ENCODE results near the gene LRRC39.
A peak's percentile ranks its signal among the peaks of the same experiment; 100 is the strongest.

Gene LRRC39

DNA sequence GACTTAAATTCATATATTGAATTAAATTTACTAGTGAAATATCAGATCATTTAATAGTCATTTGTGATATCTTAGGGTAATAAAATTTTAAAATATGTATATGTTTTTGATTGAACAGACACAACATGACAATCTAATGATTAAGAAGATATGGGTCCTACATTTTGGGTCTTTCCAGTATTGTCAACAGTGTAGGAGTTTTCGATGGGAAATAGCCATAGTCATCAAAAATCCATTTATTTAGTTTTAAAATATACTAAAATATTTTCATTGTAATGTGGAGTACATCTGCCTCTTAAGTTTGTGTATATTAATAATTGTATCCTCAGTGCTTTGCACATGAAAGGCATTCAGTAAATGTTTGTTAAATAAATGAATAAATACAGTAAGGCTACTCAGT lies 31.1 kb downstream of the LRRC39 start:
- no peak for DNase-seq

- no peak for DNase-seq
These were observed 32.9 kb downstream of the LRRC39 start for GRCh38 chr1:100145116-100145515.

DNA sequence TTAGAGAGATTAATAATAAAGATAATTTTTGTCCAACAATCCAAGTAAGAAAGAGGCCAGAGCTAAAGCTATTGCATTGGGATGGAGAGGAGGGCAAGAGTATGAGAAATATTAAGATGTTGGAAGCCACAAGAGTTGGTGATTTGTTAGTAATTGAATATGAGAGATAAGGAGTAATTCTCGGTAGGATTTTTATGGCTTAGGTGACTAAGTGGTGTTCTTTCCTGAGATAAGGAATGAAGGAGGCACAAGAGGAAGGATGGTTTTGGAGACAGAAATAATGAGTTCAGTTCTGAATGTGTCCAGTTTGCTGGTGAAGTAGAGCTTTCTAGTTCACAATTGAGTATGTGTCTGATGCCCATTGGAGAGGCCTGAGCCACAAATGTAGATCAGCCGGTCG lies 35.7 kb downstream of the LRRC39 start:
- DNase-seq = no peak

DNA sequence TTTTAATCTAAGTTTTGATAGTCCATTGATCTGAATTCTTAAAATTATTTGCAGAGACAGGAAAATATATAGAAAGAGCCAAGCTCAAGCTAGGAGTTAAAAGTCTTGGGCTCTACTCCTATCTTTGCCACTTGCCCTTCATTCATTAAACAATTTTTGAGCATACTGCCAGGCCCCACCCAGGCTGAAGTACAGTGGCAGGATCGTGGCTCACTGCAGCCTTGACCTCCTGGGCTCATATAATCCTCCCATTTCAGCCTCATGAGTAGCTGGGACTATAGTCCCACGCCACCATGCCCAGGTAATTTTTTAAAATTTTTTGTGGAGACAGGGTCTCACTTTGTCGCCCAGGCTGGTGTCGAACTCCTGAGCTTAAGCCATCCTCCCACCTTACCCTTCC lies 36.9 kb downstream of the LRRC39 start:
- DNase-seq = no peak

GRCh38 chr1:100137602-100138001 lies 40.5 kb downstream of the LRRC39 start:
- no peak for DNase-seq

DNA sequence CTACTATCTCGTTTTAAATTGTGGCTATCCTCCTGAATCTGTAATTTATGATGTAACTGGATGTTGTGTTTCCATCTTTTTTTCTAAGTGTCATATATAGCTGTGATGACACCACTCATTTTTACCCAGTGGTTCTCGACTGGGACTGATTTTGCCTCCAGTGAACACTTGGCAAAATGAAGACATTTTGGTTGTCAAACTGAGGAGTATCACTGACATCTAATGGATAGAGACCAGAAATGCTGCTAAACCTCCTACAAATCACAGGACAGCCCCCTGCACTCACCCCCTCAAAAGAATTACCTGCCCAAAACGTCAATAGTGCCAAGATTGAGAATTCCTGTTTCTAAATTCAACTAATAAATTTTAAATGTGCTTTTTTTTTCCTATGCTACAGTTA lies 43.2 kb downstream of the LRRC39 start:
- peak in 1 of 2 experiments; percentile 21 for DNase-seq

- peak; percentile 99 for DNase-seq
These were observed 45.2 kb downstream of the LRRC39 start, which contains the start of the genes SASS6 and TRMT13 for GRCh38 chr1:100132566-100133477. Gene SASS6, minus strand, starts transcription at chr1:100132930. Its CDS starts 116 bp downstream, at chr1:100132814. Gene TRMT13, plus strand, starts transcription at chr1:100133163. Its CDS starts 6 bp downstream, at chr1:100133169.

DNA sequence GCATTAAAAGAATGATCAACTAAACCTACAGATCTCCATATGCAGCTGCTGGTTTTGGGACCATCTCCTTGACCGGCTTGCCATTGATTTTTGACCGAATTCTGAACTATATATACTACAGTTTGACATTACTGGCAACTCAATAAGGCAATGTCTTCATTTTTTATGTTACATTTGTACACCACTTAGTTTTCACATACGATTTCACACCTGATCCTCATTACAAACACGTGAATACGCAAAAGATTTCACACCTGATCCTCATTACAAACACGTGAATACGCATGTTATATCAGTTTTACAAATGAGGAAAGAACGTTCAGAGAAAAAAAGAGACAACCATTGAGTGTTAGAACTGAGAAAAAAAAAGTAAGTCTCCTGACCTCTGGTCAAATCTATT lies 46.4 kb downstream of the LRRC39 start:
- no peak for DNase-seq

- DNase-seq = no peak
These were observed 47.4 kb downstream of the LRRC39 start for GRCh38 chr1:100130552-100131077.

DNA sequence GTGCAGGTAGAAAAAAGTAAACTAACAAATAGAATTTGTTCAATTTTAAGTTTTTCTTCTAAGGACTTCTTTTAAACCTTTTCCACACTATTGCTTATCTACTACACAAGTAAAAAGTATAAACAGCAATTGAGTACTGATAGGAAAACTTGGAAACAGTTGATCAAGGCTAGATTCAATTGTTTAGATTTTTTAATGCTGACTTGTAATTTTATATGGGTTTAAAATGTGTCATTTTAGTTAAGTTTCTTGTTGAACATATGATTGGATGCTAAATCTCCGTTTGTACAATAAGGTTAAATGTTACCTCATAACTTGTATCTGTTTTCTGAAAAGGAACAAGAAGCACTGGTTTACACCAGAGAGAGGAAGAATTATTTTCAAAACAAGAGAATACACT lies 50.8 kb downstream of the LRRC39 start:
- no peak for DNase-seq

- no peak for DNase-seq
These were observed 55.9 kb downstream of the LRRC39 start for GRCh38 chr1:100122177-100122576.

DNA sequence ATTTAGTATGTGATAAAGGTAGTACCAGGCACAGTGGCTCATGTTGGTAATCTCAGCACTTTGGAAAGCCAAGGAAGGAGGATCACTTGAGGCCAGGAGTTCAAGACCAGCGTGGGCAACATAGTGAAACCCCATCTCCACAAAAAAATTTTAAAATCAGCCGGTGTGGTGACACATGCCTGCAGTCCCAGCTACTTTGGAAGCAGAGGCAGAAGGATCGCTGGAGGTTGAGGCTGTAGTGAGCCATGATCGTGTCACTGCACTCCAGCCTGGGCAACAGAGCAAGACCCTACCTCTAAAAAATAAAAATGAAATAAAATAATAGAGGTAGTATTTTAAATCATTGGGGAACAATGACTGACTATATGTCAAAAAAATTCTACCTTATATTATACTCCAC lies 62.5 kb downstream of the LRRC39 start:
- no peak for DNase-seq

DNA sequence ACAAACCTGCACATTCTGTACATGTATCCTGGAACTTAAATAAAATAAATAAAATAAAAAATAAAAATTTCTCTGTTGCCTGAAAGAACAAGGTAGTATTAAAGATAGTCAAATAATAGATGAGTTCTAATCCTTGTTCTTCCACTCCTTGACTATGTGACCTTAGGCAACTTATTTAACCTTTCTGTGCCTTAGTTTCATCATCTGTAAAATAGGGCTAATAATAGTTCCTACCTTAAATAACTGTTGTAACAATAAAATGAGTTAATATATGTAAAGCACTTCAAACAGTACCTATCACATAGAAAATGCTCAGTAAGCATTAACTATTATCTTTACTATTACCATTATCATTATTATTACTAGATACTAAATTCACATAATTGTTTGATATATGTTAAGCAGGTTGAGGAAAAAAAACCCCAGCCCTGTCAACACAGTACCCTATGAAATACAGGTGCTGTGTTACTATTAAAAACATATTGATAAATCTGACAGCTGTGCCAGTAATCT lies 68.4 kb downstream of the LRRC39 start:
- no peak for DNase-seq

DNA sequence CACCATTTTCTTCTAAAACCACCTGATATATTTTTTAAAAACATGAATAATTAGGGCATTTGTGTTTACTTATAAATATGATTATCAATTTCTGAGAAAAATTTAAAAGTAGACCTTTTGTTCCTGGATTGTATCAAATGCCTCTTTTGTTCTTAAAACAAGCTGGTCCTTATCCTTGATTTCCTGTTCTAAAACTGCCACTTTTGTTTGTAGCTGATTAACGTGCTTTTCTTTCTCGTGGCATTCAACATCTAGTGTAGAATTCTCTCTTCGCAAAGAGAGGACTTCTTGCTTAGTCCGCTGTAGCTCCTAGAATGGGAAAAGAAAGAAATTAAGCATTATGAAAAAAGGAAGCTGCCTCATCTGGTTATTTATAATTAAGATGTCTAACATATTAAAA lies 70.4 kb downstream of the LRRC39 start:
- no peak for DNase-seq

DNA sequence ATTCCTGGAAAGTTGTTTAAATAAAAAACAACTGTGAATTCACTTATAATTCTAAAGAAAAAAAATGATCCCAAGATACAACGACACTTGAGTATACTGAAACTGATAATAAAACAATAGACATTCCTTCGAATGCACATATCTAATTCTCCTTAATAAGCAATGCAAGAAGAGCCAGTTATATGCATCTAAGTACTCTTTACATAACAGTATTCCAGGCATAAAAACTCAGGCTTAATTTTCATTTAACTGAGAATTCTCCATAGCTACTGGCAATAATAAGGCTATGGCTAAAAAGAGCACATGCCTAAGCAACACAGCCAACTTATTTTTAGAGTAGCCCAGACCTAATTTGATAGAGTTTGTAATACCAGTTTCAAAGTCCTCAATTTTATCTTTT lies 76.5 kb downstream of the LRRC39 start:
- DNase-seq = no peak

DNA sequence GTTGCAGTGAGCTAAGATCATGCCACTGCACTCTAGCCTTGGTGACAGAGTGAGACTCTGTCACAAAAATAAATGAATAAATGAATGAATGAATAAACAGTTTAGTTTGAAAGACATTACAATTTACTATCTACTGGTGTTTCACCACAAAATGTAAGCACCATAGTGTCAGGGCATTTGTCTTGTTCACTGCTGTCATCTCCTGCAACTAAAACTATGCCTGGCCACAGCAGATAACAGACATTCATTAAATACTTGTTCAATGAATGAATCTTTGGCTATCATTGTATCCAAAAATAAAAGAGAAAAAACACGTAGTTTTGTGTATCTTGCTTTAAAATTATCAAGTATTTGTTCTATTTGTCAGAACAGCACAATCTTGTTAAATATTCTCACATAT lies 77.9 kb downstream of the LRRC39 start:
- no peak for DNase-seq

Data from Kasumi-1 (cell line).